ENCODE measurements around the gene SAMMSON.

Gene SAMMSON

GRCh38 chr3:70011582-70011981, 12.0 kb downstream of the SAMMSON start:
- DNase-seq (ENCODE audit: low read depth in 2 of 2): no peak

- no peak for DNase-seq (ENCODE audit: low read depth in 2 of 2)
These were observed 21.6 kb downstream of the SAMMSON start for GRCh38 chr3:70020906-70021660.

GRCh38 chr3:70028361-70028760, 28.8 kb downstream of the SAMMSON start:
- no peak for DNase-seq (ENCODE audit: low read depth in 2 of 2)

- DNase-seq (ENCODE audit: low read depth in 2 of 2): no peak
These were observed 39.2 kb downstream of the SAMMSON start for GRCh38 chr3:70038693-70039092.

- DNase-seq (ENCODE audit: low read depth in 2 of 2): no peak
These were observed 40.9 kb downstream of the SAMMSON start for GRCh38 chr3:70040386-70040785.

GRCh38 chr3:70042641-70043040, 43.1 kb downstream of the SAMMSON start:
- no peak for DNase-seq (ENCODE audit: low read depth in 2 of 2)

GRCh38 chr3:70049761-70050160, 50.2 kb downstream of the SAMMSON start:
- DNase-seq (ENCODE audit: low read depth in 2 of 2): no peak

- DNase-seq (ENCODE audit: low read depth in 2 of 2): no peak
These were observed 53.8 kb downstream of the SAMMSON start for GRCh38 chr3:70053293-70053692.

GRCh38 chr3:70056081-70056480, 56.5 kb downstream of the SAMMSON start:
- DNase-seq (ENCODE audit: low read depth in 2 of 2): no peak

GRCh38 chr3:70057426-70057825, 57.9 kb downstream of the SAMMSON start:
- no peak for DNase-seq (ENCODE audit: low read depth in 2 of 2)

GRCh38 chr3:70061096-70061495, 61.6 kb downstream of the SAMMSON start:
- no peak for DNase-seq (ENCODE audit: low read depth in 2 of 2)

GRCh38 chr3:70064194-70064779, 64.8 kb downstream of the SAMMSON start:
- peak in 1 of 2 donors; percentile 0 for DNase-seq (ENCODE audit: low read depth in 2 of 2)

GRCh38 chr3:70065696-70066253, 66.2 kb downstream of the SAMMSON start:
- DNase-seq (ENCODE audit: low read depth in 2 of 2): no peak

GRCh38 chr3:70067860-70068521, 68.5 kb downstream of the SAMMSON start:
- DNase-seq (ENCODE audit: low read depth in 2 of 2): no peak

GRCh38 chr3:70069557-70069956, 70.0 kb downstream of the SAMMSON start:
- no peak for DNase-seq (ENCODE audit: low read depth in 2 of 2)

- DNase-seq (ENCODE audit: low read depth in 2 of 2): no peak
These were observed 71.6 kb downstream of the SAMMSON start for GRCh38 chr3:70071138-70071537.

GRCh38 chr3:70072180-70072579, 72.6 kb downstream of the SAMMSON start:
- no peak for DNase-seq (ENCODE audit: low read depth in 2 of 2)

GRCh38 chr3:70072754-70073153, 73.2 kb downstream of the SAMMSON start:
- DNase-seq (ENCODE audit: low read depth in 2 of 2): no peak

- DNase-seq (ENCODE audit: low read depth in 2 of 2): no peak
These were observed 75.6 kb downstream of the SAMMSON start for GRCh38 chr3:70075101-70075500.

GRCh38 chr3:70076396-70076795, 76.9 kb downstream of the SAMMSON start:
- no peak for DNase-seq (ENCODE audit: low read depth in 2 of 2)

GRCh38 chr3:70078778-70079177, 79.2 kb downstream of the SAMMSON start:
- DNase-seq (ENCODE audit: low read depth in 2 of 2): no peak

GRCh38 chr3:70085613-70086012, 86.1 kb downstream of the SAMMSON start:
- DNase-seq (ENCODE audit: low read depth in 2 of 2): no peak

- DNase-seq (ENCODE audit: low read depth in 2 of 2): no peak
These were observed 86.8 kb downstream of the SAMMSON start for GRCh38 chr3:70086336-70086735.
